ENCODE data around the gene DLGAP5. TPM values are rescaled to one million over a fixed set of nuclear protein-coding genes. Genes with fewer than 3 reads are reported as not detected.

The DLGAP5 gene
- total and polyA plus RNA-seq, 2 of the 4 experiments (the other 2 are of a cell fraction): 14.9 to 19.0 TPM

GRCh38 chr14:55115460-55115859 lies 75.9 kb downstream of the DLGAP5 start:
- no peaks in the 10 kb centered on the region for H3K79me1 ChIP-seq (ENCODE audit: low read depth in 1 of 2, low read length in 2 of 2)
- in situ Hi-C loops (cut with MboI; ENCODE audit: low sequenced_read_pairs): no loop called here
- no peak overlapping the region for H2BK5ac ChIP-seq (ENCODE audit: low read depth, low read length, poor library complexity, severe bottlenecking)
- no peak overlapping the region for H2BK15ac ChIP-seq (ENCODE audit: low read depth, low read length)
- no peak overlapping the region for H4K91ac ChIP-seq (ENCODE audit: insufficient read depth, low read depth, low read length)
- peaks cover 2% of the 10 kb centered on the region; the same call in 1 of the 2 replicates for H3K4me1 ChIP-seq (ENCODE audit: control insufficient read depth, insufficient read depth, low read length)
- peaks cover 4% of the 10 kb centered on the region for H3K9me1 ChIP-seq (ENCODE audit: insufficient read depth, low read length)
- H4K8ac ChIP-seq (ENCODE audit: low read depth in 2 of 2, low read length in 2 of 2): no peak overlapping the region
- H2BK20ac ChIP-seq (ENCODE audit: low read depth, low read length): no peak overlapping the region
- no peak for TF ChIP-seq SMC3 (IDR thresholded peaks at IDR 0.05; ENCODE audit: low read depth, low read length)
- no peak for TF ChIP-seq MAZ (IDR thresholded peaks at IDR 0.05; ENCODE audit: borderline replicate concordance, low read depth, low read length)
- TF ChIP-seq CTCF (conservative IDR thresholded peaks at IDR 0.05; ENCODE audit: low read depth, low read length): no peak
- no peak for TF ChIP-seq BHLHE40 (IDR thresholded peaks at IDR 0.05; ENCODE audit: low read depth, low read length)
- no peak for TF ChIP-seq CEBPB (IDR thresholded peaks at IDR 0.05; ENCODE audit: low read depth, low read length)
- TF ChIP-seq CHD1 (IDR thresholded peaks at IDR 0.05; ENCODE audit: low read depth, low read length): no peak
- TF ChIP-seq FOS (IDR thresholded peaks at IDR 0.05; ENCODE audit: low read depth, low read length): no peak
- no peak for TF ChIP-seq RFX5 (IDR thresholded peaks at IDR 0.05; ENCODE audit: low read depth, low read length)
- no peak for TF ChIP-seq USF2 (IDR thresholded peaks at IDR 0.05; ENCODE audit: low read depth, low read length)
- no peak for TF ChIP-seq MAFK (IDR thresholded peaks at IDR 0.05; ENCODE audit: low read depth, low read length)
- no peak for TF ChIP-seq MXI1 (IDR thresholded peaks at IDR 0.05; ENCODE audit: borderline replicate concordance, low read depth, low read length)
- no peak for TF ChIP-seq POLR2A (IDR thresholded peaks at IDR 0.05; ENCODE audit: low read depth, low read length)
- H3K9me3 ChIP-seq (ENCODE audit: control insufficient read depth, insufficient read depth, low read length): no peaks in the 10 kb centered on the region
- peak overlapping the region; percentile 0 for H2AFZ ChIP-seq (replicated peaks; ENCODE audit: low read length, poor library complexity)
- H3K4me2 ChIP-seq (ENCODE audit: low read depth, low read length): no peak overlapping the region
- no peak overlapping the region for H3K23ac ChIP-seq (ENCODE audit: low read depth, low read length)
- no peak overlapping the region for H2BK120ac ChIP-seq (ENCODE audit: low read depth, low read length)
- H3K4me3 ChIP-seq (ENCODE audit: insufficient read depth, low read depth, low read length): no peak overlapping the region
- no peak overlapping the region for H3K56ac ChIP-seq (ENCODE audit: extremely low read depth, insufficient read depth, low read length)
- CTCF ChIA-PET: no interaction called here
- 0 out of 2 replicates have a peak overlapping the region, but pooled peaks have one; percentile 48 for H2AK5ac ChIP-seq (ENCODE audit: low read depth, low read length)
- H3K14ac ChIP-seq (replicated peaks; ENCODE audit: low read depth, low read length): no peak overlapping the region
- H4K5ac ChIP-seq (ENCODE audit: low read depth, low read length): no peak overlapping the region
- ATAC-seq (ENCODE audit: low read depth): no peak
- no peak overlapping the region for H3K18ac ChIP-seq (ENCODE audit: low read depth, low read length)
- no peak for DNase-seq
- no peaks in the 10 kb centered on the region for H3K36me3 ChIP-seq (ENCODE audit: control insufficient read depth, insufficient read depth, low read length)
- no peak overlapping the region for H3K27ac ChIP-seq (ENCODE audit: insufficient read depth, low read length)
- intact Hi-C loops (cut with micrococcal nuclease): no loop called here
- POLR2A ChIA-PET (ENCODE audit: unreplicated experiment): no interaction called here
- no peaks in the 10 kb centered on the region for H4K20me1 ChIP-seq (ENCODE audit: insufficient read depth, low read length)
- no peak overlapping the region for H3K9ac ChIP-seq (ENCODE audit: low read depth, low read length)
- 43% methylated on average over 1 of the region's 3 CpGs; no CpG with 5 or more reads in 1 of the 2 experiments for WGBS, 2 experiments (ENCODE audit: extremely low coverage in 2 of 2, insufficient read length in 1 of 2)
- H3K4ac ChIP-seq (ENCODE audit: low read depth, low read length): no peak overlapping the region
- H3K27me3 ChIP-seq (ENCODE audit: control insufficient read depth, insufficient read depth, low read length): no peaks in the 10 kb centered on the region
- no TSS peak for BruUV-seq (replicated peaks)
- H2AK9ac ChIP-seq (replicated peaks; ENCODE audit: low read depth, low read length, poor library complexity): no peak overlapping the region
- dilution Hi-C loops (cut with HindIII; ENCODE audit: low sequenced_read_pairs, unreplicated experiment): no loop called here
